ENCODE results near the gene PPP2R2B. TPM values are rescaled to one million over a fixed set of nuclear protein-coding genes. Genes with fewer than 3 reads are reported as not detected.

PPP2R2B gene
- polyA plus RNA-seq, 3 donors, result 0.08 TPM; not detected in 2

- H4K20me1 ChIP-seq (ENCODE audit: insufficient read depth, low read length), result no peaks in the 10 kb centered on the region
- H3K9ac ChIP-seq (ENCODE audit: insufficient read depth, low read length, poor library complexity, severe bottlenecking), result no peak overlapping the region
- Mint-ChIP-seq H3K27ac (no peak overlapping the region), H3K36me3 (no peaks in the 10 kb centered on the region), H3K4me1 (peaks cover 4% of the 10 kb centered on the region), H3K9me3 (no peaks in the 10 kb centered on the region), H3K4me3 (peak overlapping the region in 1 of 2 donors; percentile 17), H3K27me3 (ENCODE audit: low read depth in 3 of 3) (no peaks in the 10 kb centered on the region)
- intact Hi-C loops (cut with micrococcal nuclease), result no loop called here
- H3K4me2 ChIP-seq (replicated peaks; ENCODE audit: extremely low read depth, low read length, poor library complexity, severe bottlenecking), result no peak overlapping the region
- H3K36me3 ChIP-seq (replicated peaks in 1 of 2; ENCODE audit: control insufficient read depth in 1 of 2, insufficient read depth in 2 of 2, low read length in 2 of 2), result no peaks in the 10 kb centered on the region
- WGBS (ENCODE audit: insufficient coverage), result 11% methylated on average over 4 of the region's 7 CpGs
- peak; percentile 37 for TF ChIP-seq CTCF (IDR thresholded peaks at IDR 0.05)
- no peaks in the 10 kb centered on the region for H3K27me3 ChIP-seq (ENCODE audit: control insufficient read depth in 2 of 2, insufficient read depth in 2 of 2, low read length in 2 of 2)
- no peak overlapping the region for H3K27ac ChIP-seq (ENCODE audit: low read depth in 1 of 2, low read length in 2 of 2)
- H3K79me2 ChIP-seq (ENCODE audit: insufficient read depth, low read length), result no peaks in the 10 kb centered on the region
- no peaks in the 10 kb centered on the region for H3K4me1 ChIP-seq (ENCODE audit: control insufficient read depth in 1 of 2, insufficient read depth in 2 of 2, low read length in 2 of 2)
- H2AFZ ChIP-seq (ENCODE audit: insufficient read depth, low read depth, low read length, poor library complexity, severe bottlenecking), result no peak overlapping the region
- no peaks in the 10 kb centered on the region for H3K9me3 ChIP-seq (replicated peaks in 1 of 2; ENCODE audit: control insufficient read depth in 1 of 2, insufficient read depth in 1 of 2, low read length in 2 of 2)
- DNase-seq, result peak in 1 of 3 donors; percentile 5
- H3K4me3 ChIP-seq (replicated peaks in 1 of 3; ENCODE audit: low read depth in 2 of 3, low read length in 3 of 3), result no peak overlapping the region
Observed at GRCh38 chr5:146565764-146566367, 312.7 kb downstream of the PPP2R2B start.

- Histone ChIP-seq H3K9me3 (replicated peaks in 1 of 2; ENCODE audit: control insufficient read depth in 1 of 2, insufficient read depth in 1 of 2, low read length in 2 of 2) (no peaks in the 10 kb centered on the region), H4K20me1 (ENCODE audit: insufficient read depth, low read length) (no peaks in the 10 kb centered on the region), H3K4me3 (replicated peaks in 1 of 3; ENCODE audit: low read depth in 2 of 3, low read length in 3 of 3) (no peak overlapping the region), H3K4me1 (ENCODE audit: control insufficient read depth in 1 of 2, insufficient read depth in 2 of 2, low read length in 2 of 2) (no peaks in the 10 kb centered on the region), H3K4me2 (replicated peaks; ENCODE audit: extremely low read depth, low read length, poor library complexity, severe bottlenecking) (no peak overlapping the region), H3K9ac (ENCODE audit: insufficient read depth, low read length, poor library complexity, severe bottlenecking) (no peak overlapping the region), H2AFZ (ENCODE audit: insufficient read depth, low read depth, low read length, poor library complexity, severe bottlenecking) (no peak overlapping the region), H3K79me2 (ENCODE audit: insufficient read depth, low read length) (no peaks in the 10 kb centered on the region), H3K27me3 (ENCODE audit: control insufficient read depth in 2 of 2, insufficient read depth in 2 of 2, low read length in 2 of 2) (no peaks in the 10 kb centered on the region), H3K36me3 (replicated peaks in 1 of 2; ENCODE audit: control insufficient read depth in 1 of 2, insufficient read depth in 2 of 2, low read length in 2 of 2) (no peaks in the 10 kb centered on the region), H3K27ac (ENCODE audit: low read depth in 1 of 2, low read length in 2 of 2) (no peak overlapping the region)
- H3K9me3 Mint-ChIP-seq, result no peaks in the 10 kb centered on the region
- H3K4me1 Mint-ChIP-seq, result peaks cover 4% of the 10 kb centered on the region
- WGBS (ENCODE audit: insufficient coverage), result no CpG with 5 or more reads among the region's 2 CpGs
- H3K36me3 Mint-ChIP-seq, result no peaks in the 10 kb centered on the region
- no peak for DNase-seq
- no peak overlapping the region for H3K27ac Mint-ChIP-seq
- no peak for TF ChIP-seq CTCF (IDR thresholded peaks at IDR 0.05)
- intact Hi-C loops (cut with micrococcal nuclease), result no loop called here
- no peak overlapping the region for H3K4me3 Mint-ChIP-seq
- H3K27me3 Mint-ChIP-seq (ENCODE audit: low read depth in 3 of 3), result peaks cover 0 to 3% (median 0%) of the 10 kb centered on the region in 3 donors
Observed at GRCh38 chr5:146564007-146564762, 314.4 kb downstream of the PPP2R2B start.
